Body of pancreas (tissue), 4 donors: ENCODE results near the gene COX19. TPM values are rescaled to one million over a fixed set of nuclear protein-coding genes. Genes with fewer than 3 reads are reported as not detected.

Source experiments
- ATAC-seq: fragments of 150-250 bp; one replicate; pipeline ENCODE4 v1.9.1; 2016
- DNase-seq, 4 donors: peaks; one replicate each; pipeline ENCODE4 v3.0.0-alpha.2; 2019
- H3K27ac ChIP-seq, 4 donors: fragments of 200-600 bp; sonication (generic); 1 replicate in 3 of 4; 2 replicates in 1 of 4; pipeline versions ENCODE4 v1.5.1 to v1.6.1; 2016 to 2019; ENCODE audit warnings: mild to moderate bottlenecking in 1 of 4, mixed read lengths in 1 of 4, moderate library complexity in 1 of 4
- H3K27me3 ChIP-seq, 2 donors: fragments of 200-600 bp; sonication (generic); one replicate each; pipeline ENCODE4 v1.6.0; 2016; ENCODE audit warnings: mild to moderate bottlenecking in 1 of 2
- H3K36me3 ChIP-seq, 2 donors: fragments of 200-600 bp; sonication (generic); replicated peaks in 1 of 2; 2 replicates each; pipeline ENCODE4 v1.5.1; 2016; ENCODE audit warnings: low read depth in 2 of 2; ENCODE audit not compliant: insufficient read depth in 1 of 2
- H3K4me1 ChIP-seq: fragments of 200-600 bp; sonication (generic); one replicate; pipeline ENCODE4 v1.6.0; 2016
- H3K4me3 ChIP-seq, 2 donors: fragments of 200-600 bp; sonication (generic); 1 replicate in 1 of 2; 2 replicates in 1 of 2; pipeline ENCODE4 v1.5.1; 2016 to 2019
- H3K9me3 ChIP-seq, 3 donors: fragments of 200-600 bp; sonication (generic); 1 replicate in 2 of 3; 2 replicates in 1 of 3; pipeline ENCODE4 v1.5.1; 2016
- CTCF ChIP-seq, 7 experiments: fragments of 450-650 bp in 4 of 7; fragments of 200-600 bp in 3 of 7; sonication (generic) in 3 of 7; IDR thresholded peaks; one replicate each; pipeline ENCODE4 v1.5.1; 2016 to 2019; ENCODE audit warnings: antibody characterized with exemption in 7 of 7
- POLR2A ChIP-seq, 3 donors: fragments of 450-650 bp; IDR thresholded peaks; one replicate each; pipeline ENCODE4 v1.6.1; 2016; ENCODE audit warnings: antibody characterized with exemption in 3 of 3, mild to moderate bottlenecking in 2 of 3
- WGBS, 2 donors: methylation state at CpG; one replicate each; pipeline ENCODE4 v1.1.5; 2017; 5-methylcytosine and 5-hydroxymethylcytosine counted together
- intact Hi-C: fragments of 100-400 bp; cut with DNase I; formaldehyde crosslinking; loops from one replicate; pipeline ENCODE4 v1.15.1; 2023
- total RNA-seq, 2 donors: library from RNA; depleted of rRNA; stranded (reverse); fragments of >200 nt; gene quantifications; one replicate each; pipeline ENCODE4 v1.1.0, GENCODE V29; 2016

COX19 gene
- total RNA-seq, 2 donors from 2014 or later, result 9.6 to 25.1 TPM

- H3K27me3 ChIP-seq, result no peaks in the 10 kb centered on the region
- TF ChIP-seq POLR2A (IDR thresholded peaks at IDR 0.05) (no peak), CTCF (IDR thresholded peaks at IDR 0.05) (no peak)
- ATAC-seq (no peak), DNase-seq (no peak)
- peaks cover 46% of the 10 kb centered on the region for H3K4me1 ChIP-seq
- 87 to 89% methylated on average over 7 to 24 of the region's 25 CpGs for WGBS, 2 donors
- H3K4me3 ChIP-seq, result no peak overlapping the region
- no peaks in the 10 kb centered on the region for H3K9me3 ChIP-seq
- intact Hi-C loops, result no loop called here
- no peaks in the 10 kb centered on the region for H3K36me3 ChIP-seq
- H3K27ac ChIP-seq, result no peak overlapping the region
Measured at GRCh38 chr7:1021931-1022330, 46.6 kb upstream of the COX19 start.

- peaks cover 40% of the 10 kb centered on the region for H3K4me1 ChIP-seq
- no peak overlapping the region for H3K4me3 ChIP-seq
- TF ChIP-seq CTCF (IDR thresholded peaks at IDR 0.05) (no peak), POLR2A (IDR thresholded peaks at IDR 0.05) (no peak)
- 53 to 58% methylated on average over 2 to 7 of the region's 7 CpGs for whole genome bisulfite sequencing, 2 donors
- ATAC-seq (no peak), DNase-seq (no peak)
- H3K27ac ChIP-seq, result no peak overlapping the region
- no peaks in the 10 kb centered on the region for H3K27me3 ChIP-seq
- no peaks in the 10 kb centered on the region for H3K9me3 ChIP-seq
- no peaks in the 10 kb centered on the region for H3K36me3 ChIP-seq
- intact Hi-C loops, result no loop called here
Measured at GRCh38 chr7:1021366-1021765, 46.0 kb upstream of the COX19 start.

GRCh38 chr7:1020849-1021251 is 45.5 kb upstream of the COX19 start:
- DNase-seq (no peak), ATAC-seq (no peak)
- Histone ChIP-seq H3K27ac (no peak overlapping the region), H3K36me3 (no peaks in the 10 kb centered on the region), H3K4me3 (no peak overlapping the region), H3K9me3 (no peaks in the 10 kb centered on the region), H3K27me3 (no peaks in the 10 kb centered on the region), H3K4me1 (peaks cover 35% of the 10 kb centered on the region)
- intact Hi-C loops, result no loop called here
- WGBS, 2 donors, result 0 to 71% methylated on average over 1 to 7 of the region's 7 CpGs
- TF ChIP-seq CTCF (IDR thresholded peaks at IDR 0.05), result peak in 3 of 7 experiments; percentile 31 to 37 (median 33)
- TF ChIP-seq POLR2A (IDR thresholded peaks at IDR 0.05), result no peak

DNA sequence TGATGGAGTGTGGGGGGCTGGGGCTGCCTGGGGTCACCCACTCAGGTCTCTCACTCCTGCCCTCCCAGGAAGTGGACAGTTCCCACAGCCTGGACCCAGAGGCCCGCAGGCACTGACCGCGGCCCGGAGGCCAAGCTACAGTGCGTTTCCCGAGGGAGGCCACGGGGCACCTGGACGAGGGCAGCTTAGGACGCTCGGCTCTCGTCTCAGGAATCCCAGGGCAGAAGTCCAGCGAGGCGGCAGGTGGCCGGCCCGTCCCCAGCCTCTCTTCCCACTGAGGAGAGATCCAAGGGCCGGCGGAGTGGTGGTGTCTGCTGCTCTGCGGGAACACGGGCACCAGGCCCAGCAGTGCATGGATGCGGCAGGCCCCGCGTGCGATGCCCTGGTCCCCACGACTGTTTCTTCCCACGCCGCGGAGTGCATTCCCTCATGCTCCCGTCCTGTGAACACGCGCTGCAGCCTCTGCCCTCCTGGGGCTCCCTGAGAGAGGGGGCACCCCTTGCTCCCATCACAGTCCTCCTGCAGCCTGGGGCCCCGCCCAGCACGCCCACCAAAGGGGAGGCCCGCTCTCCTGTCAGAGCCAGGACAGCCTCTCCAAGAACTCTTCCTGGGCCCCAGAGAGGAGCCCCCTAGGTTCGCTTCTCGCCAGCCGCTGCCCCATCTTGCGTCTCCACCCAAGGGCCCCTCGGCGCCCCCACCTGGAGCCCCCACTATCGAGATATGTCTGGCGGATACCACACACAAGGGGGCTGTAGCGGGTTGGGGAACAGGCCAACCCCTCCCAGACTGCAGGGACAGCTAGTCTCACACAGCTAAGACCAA is 44.7 kb upstream of the COX19 start:
- 88 to 94% methylated on average over 23 to 40 of the region's 42 CpGs for WGBS, 2 donors
- DNase-seq (no peak), ATAC-seq (no peak)
- H3K4me1 ChIP-seq, result peaks cover 27% of the 10 kb centered on the region
- H3K36me3 ChIP-seq, result no peaks in the 10 kb centered on the region
- no peaks in the 10 kb centered on the region for H3K27me3 ChIP-seq
- TF ChIP-seq POLR2A (IDR thresholded peaks at IDR 0.05) (no peak), CTCF (IDR thresholded peaks at IDR 0.05) (no peak)
- H3K27ac ChIP-seq, result no peak overlapping the region
- intact Hi-C loops, result no loop called here
- H3K9me3 ChIP-seq, result no peaks in the 10 kb centered on the region
- no peak overlapping the region for H3K4me3 ChIP-seq
